ENCODE measurements around the gene PANK4. TPM values are rescaled to one million over a fixed set of nuclear protein-coding genes. Genes with fewer than 3 reads are reported as not detected.

PANK4 gene
- total RNA-seq, 1 experiment from 2014 or later, result 45.6 TPM

DNA sequence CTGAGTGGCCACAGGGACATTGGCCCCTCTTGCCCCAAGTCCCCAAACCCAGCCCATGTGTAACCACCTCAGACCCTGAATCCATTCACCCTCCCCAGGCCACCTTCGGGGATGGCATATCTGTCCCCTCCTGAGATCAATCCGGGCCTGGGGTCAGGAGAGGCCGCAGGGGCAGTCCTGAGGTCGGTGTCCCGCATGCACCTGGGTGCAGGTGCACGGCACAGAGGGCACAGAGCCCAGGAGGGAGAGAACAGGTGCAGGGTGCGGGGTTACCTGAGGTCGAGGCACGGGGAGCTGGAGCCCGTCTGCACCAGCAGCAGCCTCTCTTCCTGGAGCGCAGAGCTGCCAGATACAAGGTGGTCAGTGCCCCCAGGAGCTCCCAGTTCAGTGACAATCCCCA, 16.8 kb downstream of the PANK4 start:
- Histone ChIP-seq H3K9me3 (ENCODE audit: low read depth, low read length, poor library complexity, severe bottlenecking) (no peaks in the 10 kb centered on the region), H3K27me3 (replicated peaks; ENCODE audit: insufficient read depth, low read depth, low read length, poor library complexity) (no peaks in the 10 kb centered on the region), H3K36me3 (ENCODE audit: insufficient read depth, low read length, poor library complexity, severe bottlenecking) (peaks cover 43% of the 10 kb centered on the region), H3K27ac (ENCODE audit: low read depth, low read length, poor library complexity, severe bottlenecking) (no peak overlapping the region), H3K4me1 (ENCODE audit: insufficient read depth, low read length, poor library complexity, severe bottlenecking) (no peaks in the 10 kb centered on the region), H3K4me3 (ENCODE audit: low read depth, low read length, poor library complexity, severe bottlenecking) (no peak overlapping the region)
- DNase-seq (ENCODE audit: low spot score), result no peak
- no peak for TF ChIP-seq EZH2 (IDR thresholded peaks at IDR 0.05; ENCODE audit: borderline replicate concordance, low read depth, low read length, poor library complexity, severe bottlenecking)
- TF ChIP-seq, protein P1, sequence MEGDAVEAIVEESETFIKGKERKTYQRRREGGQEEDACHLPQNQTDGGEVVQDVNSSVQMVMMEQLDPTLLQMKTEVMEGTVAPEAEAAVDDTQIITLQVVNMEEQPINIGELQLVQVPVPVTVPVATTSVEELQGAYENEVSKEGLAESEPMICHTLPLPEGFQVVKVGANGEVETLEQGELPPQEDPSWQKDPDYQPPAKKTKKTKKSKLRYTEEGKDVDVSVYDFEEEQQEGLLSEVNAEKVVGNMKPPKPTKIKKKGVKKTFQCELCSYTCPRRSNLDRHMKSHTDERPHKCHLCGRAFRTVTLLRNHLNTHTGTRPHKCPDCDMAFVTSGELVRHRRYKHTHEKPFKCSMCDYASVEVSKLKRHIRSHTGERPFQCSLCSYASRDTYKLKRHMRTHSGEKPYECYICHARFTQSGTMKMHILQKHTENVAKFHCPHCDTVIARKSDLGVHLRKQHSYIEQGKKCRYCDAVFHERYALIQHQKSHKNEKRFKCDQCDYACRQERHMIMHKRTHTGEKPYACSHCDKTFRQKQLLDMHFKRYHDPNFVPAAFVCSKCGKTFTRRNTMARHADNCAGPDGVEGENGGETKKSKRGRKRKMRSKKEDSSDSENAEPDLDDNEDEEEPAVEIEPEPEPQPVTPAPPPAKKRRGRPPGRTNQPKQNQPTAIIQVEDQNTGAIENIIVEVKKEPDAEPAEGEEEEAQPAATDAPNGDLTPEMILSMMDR (conservative IDR thresholded peaks at IDR 0.05; ENCODE audit: low read depth, low read length), result no peak
- intact Hi-C loops (cut with micrococcal nuclease; ENCODE audit: unreplicated experiment), result no loop called here
- BruUV-seq (replicated peaks), result no TSS peak
- ChIA-PET POLR2A (ENCODE audit: low non-redundant PET) (no interaction called here), CTCF (no interaction called here)

DNA sequence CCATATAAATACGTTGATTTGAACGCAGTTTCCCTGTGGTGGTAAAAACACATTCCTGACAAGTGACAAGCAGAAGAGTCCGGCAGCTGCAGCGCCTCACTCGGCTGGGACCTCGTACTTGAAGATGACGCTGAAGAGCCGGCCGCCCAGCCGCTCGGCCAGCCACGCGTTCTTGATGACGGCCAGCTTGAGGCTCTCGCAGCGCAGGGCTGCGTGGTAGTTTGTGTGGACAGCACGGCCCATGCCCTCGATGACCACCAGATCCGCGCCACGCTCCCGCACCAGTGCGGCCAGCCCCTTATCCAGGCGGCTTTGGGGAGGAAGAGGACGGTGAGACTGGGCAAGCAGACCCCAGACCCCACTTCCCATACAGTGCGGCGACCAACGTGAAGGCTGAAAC, 17.6 kb downstream of the PANK4 start:
- Histone ChIP-seq H3K36me3 (ENCODE audit: insufficient read depth, low read length, poor library complexity, severe bottlenecking) (peaks cover 37% of the 10 kb centered on the region), H3K9me3 (ENCODE audit: low read depth, low read length, poor library complexity, severe bottlenecking) (no peaks in the 10 kb centered on the region), H3K27ac (ENCODE audit: low read depth, low read length, poor library complexity, severe bottlenecking) (no peak overlapping the region), H3K4me3 (ENCODE audit: low read depth, low read length, poor library complexity, severe bottlenecking) (no peak overlapping the region), H3K4me1 (ENCODE audit: insufficient read depth, low read length, poor library complexity, severe bottlenecking) (no peaks in the 10 kb centered on the region), H3K27me3 (replicated peaks; ENCODE audit: insufficient read depth, low read depth, low read length, poor library complexity) (no peaks in the 10 kb centered on the region)
- BruUV-seq (replicated peaks), result no TSS peak
- intact Hi-C loops (cut with micrococcal nuclease; ENCODE audit: unreplicated experiment), result no loop called here
- DNase-seq (ENCODE audit: low spot score), result no peak
- ChIA-PET CTCF (no interaction called here), POLR2A (ENCODE audit: low non-redundant PET) (no interaction called here)
- TF ChIP-seq, protein P1 (conservative IDR thresholded peaks at IDR 0.05; ENCODE audit: low read depth, low read length), result no peak
- no peak for TF ChIP-seq EZH2 (IDR thresholded peaks at IDR 0.05; ENCODE audit: borderline replicate concordance, low read depth, low read length, poor library complexity, severe bottlenecking)

DNA sequence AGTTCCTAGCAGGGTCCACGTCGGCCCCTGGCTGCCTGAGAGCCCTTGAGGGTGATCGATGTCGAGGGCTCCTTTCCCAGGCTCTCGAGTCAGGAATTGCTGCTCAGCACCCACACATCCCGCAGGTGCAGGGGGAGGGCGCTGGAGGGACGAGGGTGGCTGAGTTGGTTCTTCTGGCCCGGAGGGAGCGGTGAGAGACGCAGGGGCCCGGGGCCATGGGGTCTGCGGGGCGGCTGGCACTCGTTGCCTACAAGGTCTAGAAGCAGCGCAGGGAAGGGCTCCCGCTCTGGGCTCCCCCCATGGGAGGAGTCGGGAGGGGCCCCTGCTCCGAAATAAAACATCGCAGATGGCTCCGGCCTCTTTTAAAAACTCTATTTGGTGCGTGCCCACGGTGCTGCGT, 18.2 kb downstream of the PANK4 start:
- intact Hi-C loops (cut with micrococcal nuclease; ENCODE audit: unreplicated experiment), result no loop called here
- Histone ChIP-seq H3K4me3 (ENCODE audit: low read depth, low read length, poor library complexity, severe bottlenecking) (no peak overlapping the region), H3K9me3 (ENCODE audit: low read depth, low read length, poor library complexity, severe bottlenecking) (no peaks in the 10 kb centered on the region), H3K4me1 (ENCODE audit: insufficient read depth, low read length, poor library complexity, severe bottlenecking) (no peaks in the 10 kb centered on the region), H3K27ac (ENCODE audit: low read depth, low read length, poor library complexity, severe bottlenecking) (no peak overlapping the region), H3K27me3 (replicated peaks; ENCODE audit: insufficient read depth, low read depth, low read length, poor library complexity) (no peaks in the 10 kb centered on the region), H3K36me3 (ENCODE audit: insufficient read depth, low read length, poor library complexity, severe bottlenecking) (peaks cover 34% of the 10 kb centered on the region)
- ChIA-PET CTCF (no interaction called here), POLR2A (ENCODE audit: low non-redundant PET) (no interaction called here)
- BruUV-seq (replicated peaks), result no TSS peak
- TF ChIP-seq, protein P1 (conservative IDR thresholded peaks at IDR 0.05; ENCODE audit: low read depth, low read length), result no peak
- TF ChIP-seq EZH2 (IDR thresholded peaks at IDR 0.05; ENCODE audit: borderline replicate concordance, low read depth, low read length, poor library complexity, severe bottlenecking), result no peak
- DNase-seq (ENCODE audit: low spot score), result no peak

Measured in A673 (cell line).